Fibroblast of lung (primary cell): ENCODE results near the gene CD226. TPM values are rescaled to one million over a fixed set of nuclear protein-coding genes. Genes with fewer than 3 reads are reported as not detected.

Experiments used
- DNase-seq, 2 donors: peaks; one replicate each; pipeline versions ENCODE4 v3.0.0 to v3.0.0-alpha.2; 2010; ENCODE audit warnings: low read depth in 2 of 2
- H2AFZ ChIP-seq: 2 replicates; pipeline ENCODE4 v1.5.1; 2012; ENCODE audit warnings: low read length, control low read depth, inconsistent platforms
- H3K27ac ChIP-seq: 2 replicates; pipeline ENCODE4 v1.5.1; 2011; ENCODE audit warnings: low read length, control low read depth; ENCODE audit not compliant: insufficient read depth
- H3K27me3 ChIP-seq: 2 replicates; pipeline ENCODE4 v1.5.1; 2011; ENCODE audit warnings: mild to moderate bottlenecking, low read length; ENCODE audit not compliant: control insufficient read depth, insufficient read depth
- H3K36me3 ChIP-seq: 2 replicates; pipeline ENCODE4 v1.5.1; 2011; ENCODE audit warnings: low read length; ENCODE audit not compliant: control insufficient read depth, insufficient read depth
- H3K4me1 ChIP-seq: 2 replicates; pipeline ENCODE4 v1.5.1; 2011; ENCODE audit warnings: low read length; ENCODE audit not compliant: control insufficient read depth, insufficient read depth; ENCODE audit errors: extremely low read depth
- H3K4me2 ChIP-seq: 2 replicates; pipeline ENCODE4 v1.5.1; 2011; ENCODE audit warnings: low read length, control low read depth; ENCODE audit not compliant: insufficient read depth; ENCODE audit errors: extremely low read depth
- H3K4me3 ChIP-seq, 4 experiments: fragments of 200-600 bp in 1 of 4; sonication (generic) in 1 of 4; replicated peaks in 1 of 4; 2 replicates each; pipeline ENCODE4 v1.5.1; 2011 to 2016; ENCODE audit warnings: low read length in 4 of 4, low read depth in 3 of 4, mild to moderate bottlenecking in 3 of 4, control low read depth in 2 of 4, inconsistent platforms in 1 of 4, mixed read lengths in 1 of 4; ENCODE audit not compliant: insufficient read depth in 1 of 4; ENCODE audit errors: control extremely low read depth in 1 of 4
- H3K79me2 ChIP-seq: 2 replicates; pipeline ENCODE4 v1.5.1; 2012; ENCODE audit warnings: mild to moderate bottlenecking, low read length, inconsistent platforms; ENCODE audit not compliant: control insufficient read depth, insufficient read depth
- H3K9ac ChIP-seq: 2 replicates; pipeline ENCODE4 v1.5.1; 2011; ENCODE audit warnings: mild to moderate bottlenecking, low read length, control low read depth; ENCODE audit not compliant: insufficient read depth
- H3K9me3 ChIP-seq: 2 replicates; pipeline ENCODE4 v1.5.1; 2012; ENCODE audit warnings: low read depth, low read length; ENCODE audit not compliant: control insufficient read depth, insufficient read depth
- H4K20me1 ChIP-seq: 2 replicates; pipeline ENCODE4 v1.5.1; 2011; ENCODE audit warnings: low read length; ENCODE audit not compliant: control insufficient read depth, insufficient read depth; ENCODE audit errors: extremely low read depth
- CTCF ChIP-seq, 2 donors: IDR thresholded peaks in 1 of 2; conservative IDR thresholded peaks in 1 of 2; 1 replicate in 1 of 2; 2 replicates in 1 of 2; pipeline ENCODE4 v1.5.1; 2011 to 2012; ENCODE audit warnings: low read length in 2 of 2, control low read depth in 1 of 2, inconsistent platforms in 1 of 2, low read depth in 1 of 2, mild to moderate bottlenecking in 1 of 2
- EZH2 ChIP-seq: IDR thresholded peaks from 2 replicates; pipeline ENCODE4 v1.5.1; 2012; ENCODE audit warnings: low read length, control low read depth, mild to moderate bottlenecking; ENCODE audit errors: missing control alignments
- polyA plus RNA-seq, 2 donors: library from polyadenylated mRNA; depleted of rRNA in 1 of 2; stranded (reverse) in 1 of 2; unstranded in 1 of 2; fragments of >200 nt; gene quantifications; 2 replicates each; pipeline ENCODE4 v1.2.1, GENCODE V29; 2011 to 2012; ENCODE audit warnings: missing spikeins in 1 of 2
- total RNA-seq: library from RNA; depleted of rRNA; stranded (reverse); fragments of >200 nt; gene quantifications from 2 replicates; pipeline ENCODE4 v1.2.1, GENCODE V29; 2014

Gene CD226
- total and polyA plus RNA-seq, 2 donors (not counting 1 experiment from before 2014, with no cell fraction given): 0.33 to 0.42 TPM

- no peaks in the 10 kb centered on the region for H4K20me1 ChIP-seq
- H3K9ac ChIP-seq: no peak overlapping the region
- no peak overlapping the region for H3K27ac ChIP-seq
- H3K36me3 ChIP-seq: no peaks in the 10 kb centered on the region
- no peak overlapping the region for H3K4me3 ChIP-seq
- no peaks in the 10 kb centered on the region for H3K9me3 ChIP-seq
- H3K27me3 ChIP-seq: no peaks in the 10 kb centered on the region
- no peak for DNase-seq
- no peaks in the 10 kb centered on the region for H3K79me2 ChIP-seq
- peaks cover 2% of the 10 kb centered on the region for H3K4me1 ChIP-seq
- TF ChIP-seq CTCF (conservative IDR thresholded peaks at IDR 0.05 in 1 of 2, IDR thresholded peaks at IDR 0.05 in 1 of 2; ENCODE audit: low read depth in 1 of 2, low read length in 2 of 2): no peak
- TF ChIP-seq EZH2: no peak
- H2AFZ ChIP-seq: no peak overlapping the region
- H3K4me2 ChIP-seq: no peak overlapping the region
Measured at GRCh38 chr18:69953191-69953590, 5.5 kb upstream of the CD226 start.

GRCh38 chr18:69951182-69951581, 3.5 kb upstream of the CD226 start:
- Histone ChIP-seq H3K36me3 (no peaks in the 10 kb centered on the region), H3K4me3 (no peak overlapping the region), H3K9ac (no peak overlapping the region), H3K27me3 (no peaks in the 10 kb centered on the region), H3K9me3 (no peaks in the 10 kb centered on the region), H2AFZ (peak overlapping the region; percentile 63), H3K4me1 (peaks cover 2% of the 10 kb centered on the region), H3K79me2 (no peaks in the 10 kb centered on the region), H4K20me1 (no peaks in the 10 kb centered on the region), H3K27ac (no peak overlapping the region), H3K4me2 (no peak overlapping the region)
- DNase-seq: peak; percentile 9 to 80
- TF ChIP-seq CTCF (conservative IDR thresholded peaks at IDR 0.05 in 1 of 2, IDR thresholded peaks at IDR 0.05 in 1 of 2; ENCODE audit: low read depth in 1 of 2, low read length in 2 of 2): no peak
- TF ChIP-seq EZH2: no peak

GRCh38 chr18:69949538-69949936, 1.9 kb upstream of the CD226 start:
- no peak overlapping the region for H3K9ac ChIP-seq
- no peak for TF ChIP-seq EZH2
- no peak for TF ChIP-seq CTCF (conservative IDR thresholded peaks at IDR 0.05 in 1 of 2, IDR thresholded peaks at IDR 0.05 in 1 of 2; ENCODE audit: low read depth in 1 of 2, low read length in 2 of 2)
- H3K4me2 ChIP-seq: peak overlapping the region; percentile 28
- H3K36me3 ChIP-seq: no peaks in the 10 kb centered on the region
- peaks cover 2% of the 10 kb centered on the region for H3K4me1 ChIP-seq
- peak overlapping the region; percentile 52 for H2AFZ ChIP-seq
- no peaks in the 10 kb centered on the region for H3K27me3 ChIP-seq
- no peaks in the 10 kb centered on the region for H4K20me1 ChIP-seq
- no peak overlapping the region for H3K4me3 ChIP-seq
- H3K9me3 ChIP-seq: no peaks in the 10 kb centered on the region
- no peaks in the 10 kb centered on the region for H3K79me2 ChIP-seq
- no peak for DNase-seq
- no peak overlapping the region for H3K27ac ChIP-seq
